SK-N-SH (cell line): ENCODE results near the gene MALRD1. TPM values are rescaled to one million over a fixed set of nuclear protein-coding genes. Genes with fewer than 3 reads are reported as not detected.

Experiments
- CTCF ChIA-PET: fragments of 300-600, 350-600 bp; formaldehyde crosslinking; extraction: SDS; loops from one replicate; lab custom pipeline; 2021; lab: Yijun Ruan, JAX
- POLR2A ChIA-PET: fragments of 350-600 bp; sonication (Branson Sonifier 250); formaldehyde crosslinking; extraction: SDS; loops from one replicate; lab custom pipeline; 2020; ENCODE audit warnings: antibody characterized with exemption, inconsistent platforms; lab: Yijun Ruan, JAX
- DNase-seq: peaks from one replicate; pipeline ENCODE4 v3.0.0; 2012
- H2AFZ ChIP-seq: fragments of 200-600 bp; sonication (generic); 2 replicates; pipeline ENCODE4 v1.8.1; 2016; ENCODE audit warnings: antibody characterized with exemption, mild to moderate bottlenecking, low read depth
- H3F3A ChIP-seq: fragments of 200-600 bp; sonication (generic); replicated peaks from 2 replicates; pipeline ENCODE3; 2016; ENCODE audit warnings: antibody characterized with exemption, mild to moderate bottlenecking; ENCODE audit not compliant: insufficient read depth
- H3K27ac ChIP-seq, 2 experiments: fragments of 200-500 bp in 1 of 2; fragments of 200-600 bp in 1 of 2; sonication (Bioruptor generic) in 1 of 2; sonication (generic), shearing (Covaris generic) in 1 of 2; 2 replicates each; pipeline versions ENCODE4 v1.5.1 to v1.6.1; 2014 to 2016; ENCODE audit warnings: low read depth in 2 of 2, inconsistent platforms in 1 of 2, low read length in 1 of 2, mild to moderate bottlenecking in 1 of 2, mixed read lengths in 1 of 2
- H3K27me3 ChIP-seq: fragments of 200-600 bp; sonication (generic), shearing (Covaris generic); 2 replicates; pipeline ENCODE4 v1.6.1; 2016; ENCODE audit warnings: mixed run types; ENCODE audit not compliant: insufficient read depth
- H3K36me3 ChIP-seq, 2 experiments: fragments of 200-500 bp in 1 of 2; fragments of 200-600 bp in 1 of 2; sonication (Bioruptor generic) in 1 of 2; sonication (generic) in 1 of 2; replicated peaks in 1 of 2; 2 replicates each; pipeline versions ENCODE3 to v1.5.1; 2014 to 2016; ENCODE audit warnings: low read length in 1 of 2, mild to moderate bottlenecking in 1 of 2; ENCODE audit not compliant: insufficient read depth in 2 of 2, control insufficient read depth in 1 of 2
- H3K4me1 ChIP-seq, 2 experiments: fragments of 200-500 bp in 1 of 2; fragments of 200-600 bp in 1 of 2; sonication (Bioruptor generic) in 1 of 2; sonication (generic), shearing (Covaris generic) in 1 of 2; 2 replicates each; pipeline versions ENCODE4 v1.5.1 to v1.6.1; 2014 to 2016; ENCODE audit warnings: low read depth in 1 of 2, low read length in 1 of 2, mixed run types in 1 of 2; ENCODE audit not compliant: insufficient read depth in 2 of 2, control insufficient read depth in 1 of 2
- H3K4me2 ChIP-seq: fragments of 200-600 bp; sonication (generic), shearing (Covaris generic); 2 replicates; pipeline ENCODE4 v1.6.1; 2017; ENCODE audit warnings: mixed run types
- H3K4me3 ChIP-seq, 2 experiments: fragments of 200-500 bp in 1 of 2; fragments of 200-600 bp in 1 of 2; sonication (Bioruptor generic) in 1 of 2; sonication (generic), shearing (Covaris generic) in 1 of 2; 2 replicates each; pipeline versions ENCODE4 v1.5.1 to v1.8.1; 2014 to 2016; ENCODE audit warnings: low read depth in 2 of 2, inconsistent platforms in 1 of 2, low read length in 1 of 2, mild to moderate bottlenecking in 1 of 2, mixed read lengths in 1 of 2, moderate library complexity in 1 of 2
- H3K79me2 ChIP-seq: fragments of 200-600 bp; sonication (generic); 2 replicates; pipeline ENCODE4 v1.8.1; 2017; ENCODE audit warnings: mild to moderate bottlenecking; ENCODE audit not compliant: insufficient read depth
- H3K9ac ChIP-seq: fragments of 200-600 bp; sonication (generic); 2 replicates; pipeline ENCODE4 v1.6.1; 2017; ENCODE audit warnings: mixed run types
- H3K9me2 ChIP-seq: fragments of 200-600 bp; sonication (generic); 2 replicates; pipeline ENCODE4 v1.6.1; 2017; ENCODE audit warnings: mixed run types
- H3K9me3 ChIP-seq: fragments of 200-600 bp; sonication (generic); 2 replicates; pipeline ENCODE4 v1.6.1; 2017; ENCODE audit warnings: mixed run types, mild to moderate bottlenecking, moderate library complexity
- H4K20me1 ChIP-seq: fragments of 200-600 bp; sonication (generic); 2 replicates; pipeline ENCODE4 v1.6.1; 2017; ENCODE audit warnings: mild to moderate bottlenecking, mixed run types; ENCODE audit not compliant: insufficient read depth
- CTCF ChIP-seq: fragments of 200-600 bp; sonication (generic); IDR thresholded peaks from 2 replicates; pipeline ENCODE4 v1.6.1; 2017; ENCODE audit warnings: antibody characterized with exemption, mild to moderate bottlenecking, moderate library complexity
- ELF1 ChIP-seq: IDR thresholded peaks from 2 replicates; pipeline ENCODE4 v1.4.0; 2012
- EP300 ChIP-seq, 2 experiments: IDR thresholded peaks; 2 replicates each; pipeline versions ENCODE4 v1.4.0 to v1.6.1; 2012; ENCODE audit warnings: borderline replicate concordance in 1 of 2, low read depth in 1 of 2, low read length in 1 of 2
- EZH2phosphoT487 ChIP-seq: fragments of 200-600 bp; sonication (generic); IDR thresholded peaks from 2 replicates; pipeline ENCODE4 v1.6.1; 2017; ENCODE audit warnings: low read depth, mixed run types, mild to moderate bottlenecking, antibody characterized with exemption, moderate library complexity, borderline replicate concordance
- FOXJ3 ChIP-seq: sonication (generic); formaldehyde crosslinking; IDR thresholded peaks from 2 replicates; pipeline ENCODE4 v1.5.1; 2020; ENCODE audit warnings: mild to moderate bottlenecking, missing genetic modification reagents
- FOXM1 ChIP-seq: IDR thresholded peaks from 2 replicates; pipeline ENCODE4 v1.4.0; 2012; ENCODE audit warnings: low read depth, mild to moderate bottlenecking
- MAX ChIP-seq: IDR thresholded peaks from 2 replicates; pipeline ENCODE4 v1.4.0; 2012; ENCODE audit warnings: low read depth
- MXI1 ChIP-seq: IDR thresholded peaks from 2 replicates; pipeline ENCODE4 v1.6.1; 2012; ENCODE audit warnings: mild to moderate bottlenecking, low read depth, low read length, improper control_type of control experiment
- NFIC ChIP-seq: IDR thresholded peaks from 2 replicates; pipeline ENCODE4 v1.4.0; 2012; ENCODE audit warnings: borderline replicate concordance
- NRF1 ChIP-seq: IDR thresholded peaks from 2 replicates; pipeline ENCODE4 v1.6.1; 2012; ENCODE audit warnings: low read depth, mild to moderate bottlenecking, low read length
- PBX3 ChIP-seq: IDR thresholded peaks from 2 replicates; pipeline ENCODE4; 2012
- POLR2AphosphoS5 ChIP-seq: IDR thresholded peaks from 2 replicates; pipeline ENCODE4 v1.6.1; 2012; ENCODE audit warnings: low read depth, low read length
- RAD21 ChIP-seq: IDR thresholded peaks from 2 replicates; pipeline ENCODE4 v1.6.1; 2012; ENCODE audit warnings: mild to moderate bottlenecking, low read length
- RCOR1 ChIP-seq: fragments of 150-350 bp; IDR thresholded peaks from 2 replicates; pipeline ENCODE4 v1.6.1; 2017; ENCODE audit warnings: antibody characterized with exemption, low read length
- RXRA ChIP-seq: IDR thresholded peaks from 2 replicates; pipeline ENCODE4 v1.4.0; 2012; ENCODE audit warnings: low read depth, mild to moderate bottlenecking, borderline replicate concordance
- SIN3A ChIP-seq: IDR thresholded peaks from 2 replicates; pipeline ENCODE4 v1.6.1; 2012; ENCODE audit warnings: low read depth, mild to moderate bottlenecking, low read length, moderate library complexity, borderline replicate concordance
- SMC3 ChIP-seq: IDR thresholded peaks from 2 replicates; pipeline ENCODE4 v1.6.1; 2012; ENCODE audit warnings: low read depth, low read length, improper control_type of control experiment
- TAF1 ChIP-seq: IDR thresholded peaks from 2 replicates; pipeline ENCODE4 v1.6.1; 2012; ENCODE audit warnings: low read depth, mild to moderate bottlenecking, low read length, moderate library complexity, borderline replicate concordance
- TCF12 ChIP-seq: IDR thresholded peaks from 2 replicates; pipeline ENCODE4 v1.4.0; 2012
- TEAD4 ChIP-seq: IDR thresholded peaks from 2 replicates; pipeline ENCODE4 v1.4.0; 2012; ENCODE audit warnings: mild to moderate bottlenecking, borderline replicate concordance; ENCODE audit not compliant: insufficient read depth
- polyA plus RNA-seq, 3 experiments: library from polyadenylated mRNA; depleted of rRNA; stranded (reverse); fragments of >200 nt; gene quantifications; 2 replicates each; pipeline ENCODE4 v1.2.3, GENCODE V29; 2012

Gene MALRD1
- polyA plus RNA-seq, 1 of the 3 experiments (the other 2 are of a cell fraction): not detected

- no peaks in the 10 kb centered on the region for H4K20me1 ChIP-seq
- POLR2A ChIA-PET: no interaction called here
Measured at GRCh38 chr10:19620811-19621210, 572.2 kb downstream of the MALRD1 start.

GRCh38 chr10:19623321-19623720, 574.7 kb downstream of the MALRD1 start:
- no peak for DNase-seq
- Histone ChIP-seq H2AFZ (no peak overlapping the region), H3K9me3 (no peaks in the 10 kb centered on the region), H3K79me2 (no peaks in the 10 kb centered on the region), H3K4me3 (no peak overlapping the region), H3F3A (no peaks in the 10 kb centered on the region), H3K4me1 (no peaks in the 10 kb centered on the region), H3K36me3 (no peaks in the 10 kb centered on the region), H3K27ac (no peak overlapping the region), H3K9ac (no peak overlapping the region), H3K9me2 (no peaks in the 10 kb centered on the region), H4K20me1 (no peaks in the 10 kb centered on the region), H3K27me3 (no peaks in the 10 kb centered on the region), H3K4me2 (no peak overlapping the region)
- ChIA-PET CTCF (no interaction called here), POLR2A (no interaction called here)
- TF ChIP-seq EP300 (IDR thresholded peaks at IDR 0.05; ENCODE audit: borderline replicate concordance in 1 of 2, low read depth in 1 of 2, low read length in 1 of 2) (no peak), TEAD4 (no peak), MXI1 (no peak), POLR2AphosphoS5 (no peak), RAD21 (no peak), SIN3A (no peak), TAF1 (no peak), EZH2phosphoT487 (no peak), NRF1 (no peak), RCOR1 (no peak), FOXM1 (no peak), NFIC (no peak), TCF12 (no peak)

More at GRCh38 chr10:19620811-19621210, 572.2 kb downstream of the MALRD1 start:
- Histone ChIP-seq H3K9me3 (no peaks in the 10 kb centered on the region), H3K79me2 (no peaks in the 10 kb centered on the region), H2AFZ (no peak overlapping the region), H3K4me2 (no peak overlapping the region), H3K4me3 (no peak overlapping the region), H3K9ac (no peak overlapping the region), H3F3A (no peaks in the 10 kb centered on the region), H3K27ac (no peak overlapping the region), H3K27me3 (no peaks in the 10 kb centered on the region), H3K9me2 (no peaks in the 10 kb centered on the region), H3K36me3 (no peaks in the 10 kb centered on the region), H3K4me1 (no peaks in the 10 kb centered on the region)
- TF ChIP-seq SMC3 (peak; percentile 22; the same call in 1 of the 2 replicates), SIN3A (no peak), PBX3 (no peak), ELF1 (no peak), MAX (no peak), TAF1 (no peak), RAD21 (peak; percentile 26), CTCF (peak; percentile 56), FOXJ3 (no peak), RXRA (no peak)
- CTCF ChIA-PET: interaction anchor here (0.6 kb wide), 1 partner anchor 274 kb away, joined by 4 read pairs; no protein-coding TSS in a partner anchor
- no peak for DNase-seq
